Measurements from ENCODE around the gene FCRL5.

The FCRL5 gene

DNA sequence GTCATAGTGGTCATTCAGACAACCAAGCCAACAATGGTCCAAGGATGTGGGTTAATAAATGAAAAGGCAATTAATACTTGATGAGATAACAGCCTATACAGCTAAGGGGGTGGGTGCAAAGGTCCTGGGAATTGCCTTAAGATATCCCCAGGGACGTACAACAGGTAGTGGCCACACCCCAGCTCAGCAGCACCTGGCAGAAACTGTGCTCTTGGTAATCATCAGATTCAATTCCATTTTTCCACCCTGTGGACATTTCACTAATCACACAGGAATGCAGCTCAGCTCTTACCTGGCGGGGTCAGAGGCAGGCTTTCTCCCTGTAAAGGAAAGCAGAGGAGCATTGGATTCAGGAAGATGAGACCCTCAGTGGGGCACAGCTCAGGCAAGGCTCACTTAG lies 32.9 kb downstream of the FCRL5 start:
- H4K91ac ChIP-seq (ENCODE audit: low read depth, low read length, poor library complexity) = no peak overlapping the region
- H2BK15ac ChIP-seq (ENCODE audit: low read length) = no peak overlapping the region
- no peak overlapping the region for H3K4me3 ChIP-seq (ENCODE audit: low read length in 2 of 2)
- no peak overlapping the region for H2BK5ac ChIP-seq (ENCODE audit: low read length)
- no peak overlapping the region for H3K4me2 ChIP-seq (ENCODE audit: insufficient read depth, low read length, poor library complexity, severe bottlenecking)
- H3K36me3 ChIP-seq (replicated peaks in 1 of 2; ENCODE audit: control insufficient read depth in 2 of 2, insufficient read depth in 2 of 2, low read length in 2 of 2) = no peaks in the 10 kb centered on the region
- no peaks in the 10 kb centered on the region for H3K4me1 ChIP-seq (ENCODE audit: control insufficient read depth in 2 of 2, insufficient read depth in 1 of 2, low read depth in 1 of 2, low read length in 2 of 2)
- no peaks in the 10 kb centered on the region for H3K9me3 ChIP-seq (replicated peaks in 1 of 2; ENCODE audit: control insufficient read depth in 2 of 2, insufficient read depth in 1 of 2, low read depth in 1 of 2, low read length in 2 of 2)
- no peak overlapping the region for H4K8ac ChIP-seq (ENCODE audit: low read depth, low read length)
- H2BK12ac ChIP-seq (ENCODE audit: low read length) = no peak overlapping the region
- no CpG with 5 or more reads among the region's 2 CpGs for WGBS, 2 donors (ENCODE audit: extremely low coverage in 2 of 2, insufficient read length in 2 of 2, insufficient replicate concordance in 1 of 2)
- no peak for DNase-seq (ENCODE audit: low spot score)
- no peak overlapping the region for H2AFZ ChIP-seq (ENCODE audit: low read length)
- H2AK5ac ChIP-seq (ENCODE audit: low read depth, low read length) = no peak overlapping the region
- H3K27ac ChIP-seq (replicated peaks; ENCODE audit: low read length) = no peak overlapping the region
- H3K4ac ChIP-seq (ENCODE audit: low read length) = no peak overlapping the region
- no peak overlapping the region for H3K18ac ChIP-seq (ENCODE audit: low read length)
- H3K79me1 ChIP-seq (ENCODE audit: low read depth, low read length) = no peaks in the 10 kb centered on the region
- H3K23ac ChIP-seq (ENCODE audit: low read depth, low read length, poor library complexity) = no peak overlapping the region
- H3K14ac ChIP-seq (ENCODE audit: low read length) = no peak overlapping the region
- H3K9ac ChIP-seq (ENCODE audit: low read depth, low read length, poor library complexity) = no peak overlapping the region
- H2BK120ac ChIP-seq (ENCODE audit: low read depth, low read length) = no peak overlapping the region
- no peaks in the 10 kb centered on the region for H3K27me3 ChIP-seq (ENCODE audit: control insufficient read depth in 3 of 3, insufficient read depth in 3 of 3, low read depth in 1 of 3, low read length in 3 of 3)

DNA sequence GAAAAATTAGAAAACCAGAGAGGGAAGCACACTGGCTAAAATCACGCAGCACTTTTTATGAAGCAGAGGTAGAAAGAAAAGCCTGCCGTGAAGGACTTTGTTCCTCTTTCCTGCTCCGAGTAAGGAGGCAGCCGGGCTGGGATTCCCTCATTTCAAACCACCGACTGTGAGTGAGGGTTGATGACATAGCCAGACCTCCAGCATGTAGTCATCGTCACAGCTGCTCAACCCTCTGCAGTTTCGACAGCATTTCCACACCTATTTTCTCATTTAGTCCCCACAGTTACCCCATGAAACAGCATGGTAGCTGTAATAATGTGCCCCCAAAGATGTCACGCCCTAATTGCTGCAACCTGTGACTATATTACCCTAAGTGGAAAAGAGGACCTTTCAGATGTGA lies 35.3 kb downstream of the FCRL5 start:
- Histone ChIP-seq H3K36me3 (replicated peaks in 1 of 2; ENCODE audit: control insufficient read depth in 2 of 2, insufficient read depth in 2 of 2, low read length in 2 of 2) (no peaks in the 10 kb centered on the region), H3K27ac (replicated peaks; ENCODE audit: low read length) (no peak overlapping the region), H2AK5ac (ENCODE audit: low read depth, low read length) (no peak overlapping the region), H3K27me3 (ENCODE audit: control insufficient read depth in 3 of 3, insufficient read depth in 3 of 3, low read depth in 1 of 3, low read length in 3 of 3) (no peaks in the 10 kb centered on the region), H3K4ac (ENCODE audit: low read length) (no peak overlapping the region), H3K4me3 (ENCODE audit: low read length in 2 of 2) (no peak overlapping the region), H3K79me1 (ENCODE audit: low read depth, low read length) (no peaks in the 10 kb centered on the region), H3K14ac (ENCODE audit: low read length) (no peak overlapping the region), H3K18ac (ENCODE audit: low read length) (no peak overlapping the region), H2BK120ac (ENCODE audit: low read depth, low read length) (no peak overlapping the region), H3K4me2 (ENCODE audit: insufficient read depth, low read length, poor library complexity, severe bottlenecking) (no peak overlapping the region), H2BK5ac (ENCODE audit: low read length) (no peak overlapping the region), H4K91ac (ENCODE audit: low read depth, low read length, poor library complexity) (no peak overlapping the region), H4K8ac (ENCODE audit: low read depth, low read length) (no peak overlapping the region), H3K23ac (ENCODE audit: low read depth, low read length, poor library complexity) (no peak overlapping the region), H3K9me3 (replicated peaks in 1 of 2; ENCODE audit: control insufficient read depth in 2 of 2, insufficient read depth in 1 of 2, low read depth in 1 of 2, low read length in 2 of 2) (no peaks in the 10 kb centered on the region), H3K4me1 (ENCODE audit: control insufficient read depth in 2 of 2, insufficient read depth in 1 of 2, low read depth in 1 of 2, low read length in 2 of 2) (no peaks in the 10 kb centered on the region), H2BK15ac (ENCODE audit: low read length) (no peak overlapping the region), H3K9ac (ENCODE audit: low read depth, low read length, poor library complexity) (no peak overlapping the region), H2AFZ (ENCODE audit: low read length) (no peak overlapping the region), H2BK12ac (ENCODE audit: low read length) (no peak overlapping the region)
- no CpG with 5 or more reads among the region's 8 CpGs for WGBS, 2 donors (ENCODE audit: extremely low coverage in 2 of 2, insufficient read length in 2 of 2, insufficient replicate concordance in 1 of 2)
- no peak for DNase-seq (ENCODE audit: low spot score)

DNA sequence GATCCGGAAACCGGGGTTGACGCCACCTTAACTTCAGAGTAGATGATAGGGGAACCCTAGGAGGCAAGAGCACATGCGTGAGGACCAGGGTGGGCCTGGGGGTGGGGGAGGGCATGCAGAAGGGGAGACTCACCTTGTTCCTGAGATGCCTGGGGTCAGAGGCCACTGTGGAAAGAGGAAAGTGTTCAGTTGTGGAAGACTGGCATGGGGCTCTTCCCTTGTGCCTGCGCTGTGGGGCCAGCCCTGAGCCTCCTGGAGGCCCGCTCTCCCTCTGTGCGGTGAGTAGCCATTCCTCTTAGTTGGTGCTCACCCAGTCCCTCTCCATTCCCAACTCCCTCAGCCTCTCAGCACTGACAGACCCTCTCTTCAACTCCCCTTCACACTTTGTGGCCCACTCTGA lies 36.6 kb downstream of the FCRL5 start:
- no peak overlapping the region for H2BK12ac ChIP-seq (ENCODE audit: low read length)
- H4K91ac ChIP-seq (ENCODE audit: low read depth, low read length, poor library complexity) = no peak overlapping the region
- no peak overlapping the region for H3K9ac ChIP-seq (ENCODE audit: low read depth, low read length, poor library complexity)
- H3K18ac ChIP-seq (ENCODE audit: low read length) = no peak overlapping the region
- H3K4me1 ChIP-seq (ENCODE audit: control insufficient read depth in 2 of 2, insufficient read depth in 1 of 2, low read depth in 1 of 2, low read length in 2 of 2) = no peaks in the 10 kb centered on the region
- no peak overlapping the region for H2BK120ac ChIP-seq (ENCODE audit: low read depth, low read length)
- WGBS, 2 donors (ENCODE audit: extremely low coverage in 2 of 2, insufficient read length in 2 of 2, insufficient replicate concordance in 1 of 2) = no CpG with 5 or more reads among the region's 7 CpGs
- H3K4me3 ChIP-seq (ENCODE audit: low read length in 2 of 2) = no peak overlapping the region
- H3K27ac ChIP-seq (replicated peaks; ENCODE audit: low read length) = no peak overlapping the region
- no peak overlapping the region for H4K8ac ChIP-seq (ENCODE audit: low read depth, low read length)
- no peak overlapping the region for H3K4me2 ChIP-seq (ENCODE audit: insufficient read depth, low read length, poor library complexity, severe bottlenecking)
- no peak overlapping the region for H2BK15ac ChIP-seq (ENCODE audit: low read length)
- no peaks in the 10 kb centered on the region for H3K9me3 ChIP-seq (replicated peaks in 1 of 2; ENCODE audit: control insufficient read depth in 2 of 2, insufficient read depth in 1 of 2, low read depth in 1 of 2, low read length in 2 of 2)
- H3K79me1 ChIP-seq (ENCODE audit: low read depth, low read length) = no peaks in the 10 kb centered on the region
- no peaks in the 10 kb centered on the region for H3K27me3 ChIP-seq (ENCODE audit: control insufficient read depth in 3 of 3, insufficient read depth in 3 of 3, low read depth in 1 of 3, low read length in 3 of 3)
- no peak overlapping the region for H3K4ac ChIP-seq (ENCODE audit: low read length)
- no peak overlapping the region for H3K23ac ChIP-seq (ENCODE audit: low read depth, low read length, poor library complexity)
- H2AK5ac ChIP-seq (ENCODE audit: low read depth, low read length) = no peak overlapping the region
- no peak overlapping the region for H2AFZ ChIP-seq (ENCODE audit: low read length)
- H3K36me3 ChIP-seq (replicated peaks in 1 of 2; ENCODE audit: control insufficient read depth in 2 of 2, insufficient read depth in 2 of 2, low read length in 2 of 2) = no peaks in the 10 kb centered on the region
- no peak overlapping the region for H2BK5ac ChIP-seq (ENCODE audit: low read length)
- no peak for DNase-seq (ENCODE audit: low spot score)
- H3K14ac ChIP-seq (ENCODE audit: low read length) = no peak overlapping the region

DNA sequence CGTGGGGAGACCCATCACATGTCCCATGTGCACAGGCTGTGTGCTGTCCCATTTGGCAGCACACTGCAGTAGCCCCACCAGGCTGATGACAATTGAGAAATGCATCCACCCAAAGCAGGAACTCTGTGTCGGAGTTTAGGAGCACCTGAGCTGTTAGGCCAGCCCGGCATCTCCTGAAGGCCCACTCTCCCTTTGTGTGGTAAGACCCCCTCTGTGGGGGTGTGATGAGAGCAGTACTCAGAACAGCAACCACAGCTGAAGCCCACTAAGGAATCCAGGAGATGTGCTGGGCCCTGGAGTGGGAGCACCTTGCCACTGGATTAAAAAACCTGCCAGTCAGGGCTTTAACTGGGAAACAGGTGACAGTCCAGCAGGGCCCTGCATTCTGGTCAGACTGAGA lies 37.2 kb downstream of the FCRL5 start:
- no peak for DNase-seq (ENCODE audit: low spot score)
- no peak overlapping the region for H2BK12ac ChIP-seq (ENCODE audit: low read length)

More for the DNA sequence above, 37.2 kb downstream of the FCRL5 start:
- Histone ChIP-seq H3K4me3 (ENCODE audit: low read length in 2 of 2) (no peak overlapping the region), H3K23ac (ENCODE audit: low read depth, low read length, poor library complexity) (no peak overlapping the region), H4K8ac (ENCODE audit: low read depth, low read length) (no peak overlapping the region), H3K27me3 (ENCODE audit: control insufficient read depth in 3 of 3, insufficient read depth in 3 of 3, low read depth in 1 of 3, low read length in 3 of 3) (no peaks in the 10 kb centered on the region), H2BK120ac (ENCODE audit: low read depth, low read length) (no peak overlapping the region), H3K18ac (ENCODE audit: low read length) (peak overlapping the region; percentile 61), H2BK5ac (ENCODE audit: low read length) (no peak overlapping the region), H3K4ac (ENCODE audit: low read length) (no peak overlapping the region), H2BK15ac (ENCODE audit: low read length) (no peak overlapping the region), H4K91ac (ENCODE audit: low read depth, low read length, poor library complexity) (no peak overlapping the region), H2AFZ (ENCODE audit: low read length) (no peak overlapping the region), H3K79me1 (ENCODE audit: low read depth, low read length) (no peaks in the 10 kb centered on the region), H2AK5ac (ENCODE audit: low read depth, low read length) (no peak overlapping the region), H3K9me3 (replicated peaks in 1 of 2; ENCODE audit: control insufficient read depth in 2 of 2, insufficient read depth in 1 of 2, low read depth in 1 of 2, low read length in 2 of 2) (no peaks in the 10 kb centered on the region), H3K4me1 (ENCODE audit: control insufficient read depth in 2 of 2, insufficient read depth in 1 of 2, low read depth in 1 of 2, low read length in 2 of 2) (no peaks in the 10 kb centered on the region), H3K9ac (ENCODE audit: low read depth, low read length, poor library complexity) (no peak overlapping the region), H3K14ac (ENCODE audit: low read length) (no peak overlapping the region), H3K4me2 (ENCODE audit: insufficient read depth, low read length, poor library complexity, severe bottlenecking) (no peak overlapping the region), H3K27ac (replicated peaks; ENCODE audit: low read length) (no peak overlapping the region), H3K36me3 (replicated peaks in 1 of 2; ENCODE audit: control insufficient read depth in 2 of 2, insufficient read depth in 2 of 2, low read length in 2 of 2) (no peaks in the 10 kb centered on the region)
- no CpG with 5 or more reads among the region's 3 CpGs for WGBS, 2 donors (ENCODE audit: extremely low coverage in 2 of 2, insufficient read length in 2 of 2, insufficient replicate concordance in 1 of 2)

Measured in neuronal stem cell (in vitro differentiated cells).